ENCODE results near the gene MZF1.
"Not testable (repeated sequence)": the region's sequence is repeated elsewhere in the genome, so short reads cannot be mapped to it uniquely, and the experiment has no call there.

MZF1 gene

DNA sequence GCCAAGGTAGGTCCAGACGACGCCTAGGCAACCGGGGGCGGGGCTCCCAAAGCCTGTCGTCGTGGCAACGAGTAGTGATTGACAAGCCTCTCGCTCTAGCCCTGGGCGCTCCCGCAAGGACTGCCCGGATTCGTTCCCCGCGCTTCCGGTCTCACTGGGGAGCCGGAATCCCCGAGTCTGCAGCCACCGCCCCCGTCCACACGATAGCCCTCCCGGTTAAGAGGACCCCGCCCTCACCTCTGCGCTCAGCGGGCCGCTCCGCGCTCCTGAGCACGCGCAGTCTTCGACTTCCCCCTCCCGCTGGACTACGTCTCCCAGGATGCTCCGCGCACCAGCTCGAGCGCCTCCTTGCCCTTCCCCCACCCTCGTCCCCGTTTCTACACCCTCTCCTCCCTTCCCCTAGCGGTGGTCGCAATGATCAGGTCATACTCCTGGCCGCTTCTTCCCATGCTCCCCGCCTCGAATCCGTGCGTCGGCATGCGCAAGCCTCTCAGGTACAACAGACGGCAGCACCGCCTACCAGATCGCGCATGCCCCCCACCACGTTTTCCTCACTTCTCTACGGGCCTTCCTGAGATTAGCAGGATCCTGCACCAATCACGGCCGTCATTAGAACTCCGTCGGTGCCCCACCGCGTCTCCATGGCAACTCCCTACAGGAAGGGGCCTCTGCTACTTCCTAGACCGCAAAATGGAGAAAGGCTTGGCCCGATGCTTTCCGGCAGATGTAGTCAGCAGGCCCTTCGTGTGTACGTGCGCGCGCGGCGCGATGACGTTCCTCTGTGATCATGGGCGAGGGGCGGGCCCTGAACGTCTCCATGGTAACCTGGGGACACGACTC is at the start of gene MZF1:
Gene MZF1 (minus strand): TSS at position 518 of the 840 bp plus-strand sequence. CDS start 1,946 bp downstream, outside the sequence.
- DNase-seq (ENCODE audit: low spot score): peak; percentile 99

DNA sequence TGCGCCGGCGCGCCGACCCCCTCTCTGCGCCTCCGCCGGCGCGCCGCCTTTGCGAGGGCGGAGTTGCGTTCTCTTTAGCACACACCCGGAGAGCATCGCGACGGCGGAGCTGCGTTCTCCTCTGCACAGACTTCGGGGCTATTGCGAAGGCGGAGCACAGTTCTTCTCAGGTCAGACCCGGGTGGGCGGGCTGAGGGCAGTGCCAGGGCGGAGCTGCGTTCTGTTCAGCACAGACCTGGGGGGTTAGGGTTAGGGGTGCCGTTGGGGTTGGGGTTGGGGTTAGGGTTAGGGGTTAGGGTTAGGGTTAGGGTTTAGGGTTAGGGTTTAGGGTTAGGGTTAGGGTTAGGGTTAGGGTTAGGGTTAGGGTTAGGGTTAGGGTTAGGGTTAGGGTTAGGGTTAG is 34.1 kb upstream of the MZF1 start:
- DNase-seq (ENCODE audit: low spot score): not testable (repeated sequence)

DNA sequence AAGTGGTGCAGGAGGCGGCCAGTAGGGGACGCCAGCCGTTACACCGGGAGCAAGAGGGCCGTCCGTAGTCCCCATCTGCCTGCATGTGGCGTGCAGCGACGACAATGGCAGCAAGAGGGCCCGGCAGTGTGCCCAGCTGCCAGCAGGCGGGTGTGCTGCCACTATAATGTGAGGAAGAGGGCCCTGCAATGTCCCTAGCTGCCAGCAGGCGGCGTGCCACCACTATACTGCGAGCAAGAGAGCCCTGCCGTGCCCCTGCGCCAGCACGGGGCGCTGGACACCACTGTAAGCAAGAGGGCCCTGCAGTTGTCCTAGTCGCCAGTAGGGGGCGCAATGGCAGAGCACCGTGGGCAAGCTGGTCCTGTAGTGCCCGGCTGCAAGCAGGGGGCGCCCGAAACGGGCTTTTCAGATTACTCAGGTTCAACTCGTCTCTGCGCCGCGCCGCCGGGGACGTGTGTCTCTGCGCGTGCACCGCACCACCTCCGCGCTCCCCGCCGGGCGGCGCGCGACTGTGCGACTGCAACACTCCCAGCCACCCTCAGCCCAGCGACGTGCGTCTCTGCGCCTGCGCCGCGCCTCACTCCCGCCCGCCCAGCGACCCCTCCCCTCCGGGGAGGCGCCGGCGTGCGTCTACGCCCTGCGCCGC is 33.2 kb upstream of the MZF1 start:
- not testable (repeated sequence) for DNase-seq (ENCODE audit: low spot score)

DNA sequence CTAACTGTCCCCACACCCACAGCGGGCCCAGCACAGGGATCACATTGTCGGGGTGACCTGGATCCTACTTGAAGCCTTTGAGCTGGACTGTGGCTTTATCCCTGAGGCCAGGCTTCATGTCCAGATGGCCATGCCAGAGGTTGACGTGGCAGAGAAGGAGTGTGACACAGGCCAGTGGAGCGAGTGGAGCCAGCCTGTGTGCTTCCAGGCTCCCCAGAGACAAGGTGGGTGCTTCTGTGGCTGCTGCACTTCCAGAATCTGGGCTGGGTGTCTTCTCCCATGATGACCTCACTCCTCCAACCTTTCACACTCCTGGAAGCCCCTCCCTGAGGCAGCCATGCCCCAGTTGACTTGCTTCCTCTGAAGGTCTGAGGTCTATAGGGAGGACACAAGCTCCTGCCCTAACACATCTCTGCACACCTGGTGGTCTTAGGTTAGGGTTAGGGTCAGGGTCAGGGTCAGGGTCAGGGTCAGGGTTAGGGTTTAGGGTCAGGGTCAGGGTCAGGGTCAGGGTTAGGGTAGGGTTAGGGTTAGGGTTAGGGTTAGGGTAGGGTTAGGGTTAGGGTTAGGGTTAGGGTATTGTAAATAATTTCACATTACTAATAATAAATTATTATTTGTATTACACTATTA is 13.1 kb upstream of the MZF1 start:
- DNase-seq (ENCODE audit: low spot score): no peak

DNA sequence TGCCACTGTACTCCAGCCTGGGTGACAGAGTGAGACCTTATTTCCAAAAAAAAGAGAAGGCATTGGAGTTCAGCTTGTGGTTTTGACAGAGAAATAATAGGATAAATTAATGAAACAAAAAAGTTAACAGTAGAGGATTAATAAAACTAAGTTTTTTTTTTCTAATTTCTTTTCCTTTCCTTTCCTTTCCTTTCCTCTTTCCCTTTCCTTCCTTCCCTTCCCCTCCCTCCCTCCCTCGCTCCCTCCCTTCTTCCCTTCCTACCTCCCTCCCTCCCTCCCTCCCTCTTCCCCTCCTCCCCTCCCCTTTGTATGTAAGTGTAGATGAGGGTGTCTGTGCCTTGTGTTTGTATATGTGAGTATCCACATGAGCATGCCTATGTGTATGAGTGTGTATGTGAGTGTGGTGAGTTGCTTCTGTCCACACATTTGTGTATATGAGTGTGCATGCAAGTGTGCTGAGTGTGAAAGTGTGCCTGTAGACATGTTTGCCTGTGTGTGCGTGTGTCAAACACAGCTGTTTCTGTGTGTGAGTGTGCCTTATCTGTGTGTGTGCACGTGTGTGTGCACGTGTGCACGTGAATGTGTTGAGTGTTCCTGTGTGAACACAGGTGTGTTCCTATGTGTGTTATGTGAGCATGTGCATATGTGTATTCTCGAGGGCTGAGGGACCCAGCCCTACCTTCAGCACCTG is 12.5 kb upstream of the MZF1 start:
- no peak for DNase-seq (ENCODE audit: low spot score)

DNA sequence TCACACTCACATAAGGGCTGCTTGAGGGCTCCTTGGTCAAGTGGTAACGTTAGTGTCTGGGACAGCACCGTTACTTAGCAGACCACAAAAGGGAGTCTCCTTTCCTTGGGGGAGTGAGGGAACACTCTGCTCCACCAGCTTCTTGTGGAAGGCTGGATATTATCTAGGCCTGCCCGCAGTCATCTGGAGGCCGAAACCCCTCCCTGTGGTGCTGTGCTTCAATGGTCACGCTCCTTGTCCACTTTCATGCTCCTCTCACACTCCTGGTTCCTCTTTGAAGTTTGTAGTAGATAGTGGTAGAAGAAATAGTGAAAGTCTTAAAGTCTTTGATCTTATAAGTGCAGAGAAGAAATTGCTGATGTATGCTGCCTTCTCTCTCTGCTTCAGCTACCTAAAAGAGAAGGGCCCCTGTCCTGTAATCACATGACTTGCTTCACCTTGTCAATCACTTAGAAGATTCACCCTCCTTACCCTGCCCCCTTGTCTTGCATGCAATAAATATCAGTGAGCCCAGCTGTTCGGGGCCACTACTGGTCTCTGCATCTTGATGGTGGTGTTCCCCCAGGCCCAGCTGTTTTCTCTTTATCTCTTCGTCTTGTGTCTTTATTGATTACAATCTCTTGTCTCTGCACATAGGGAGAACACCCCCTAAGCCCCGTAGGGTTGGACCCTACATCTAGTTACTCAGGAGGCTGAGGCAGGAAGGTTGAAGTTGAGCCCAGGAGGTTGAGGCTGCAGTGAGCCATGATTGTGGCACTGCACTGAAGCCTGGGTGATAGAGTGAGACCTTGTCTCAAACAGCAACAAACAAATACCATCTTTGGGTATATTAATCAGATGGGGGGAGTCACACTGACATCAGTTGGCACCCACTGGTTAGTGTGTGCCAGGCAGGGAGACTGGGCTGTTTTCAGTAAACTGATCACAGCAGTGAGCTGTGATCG is 11.6 kb upstream of the MZF1 start:
- DNase-seq (ENCODE audit: low spot score): no peak

DNA sequence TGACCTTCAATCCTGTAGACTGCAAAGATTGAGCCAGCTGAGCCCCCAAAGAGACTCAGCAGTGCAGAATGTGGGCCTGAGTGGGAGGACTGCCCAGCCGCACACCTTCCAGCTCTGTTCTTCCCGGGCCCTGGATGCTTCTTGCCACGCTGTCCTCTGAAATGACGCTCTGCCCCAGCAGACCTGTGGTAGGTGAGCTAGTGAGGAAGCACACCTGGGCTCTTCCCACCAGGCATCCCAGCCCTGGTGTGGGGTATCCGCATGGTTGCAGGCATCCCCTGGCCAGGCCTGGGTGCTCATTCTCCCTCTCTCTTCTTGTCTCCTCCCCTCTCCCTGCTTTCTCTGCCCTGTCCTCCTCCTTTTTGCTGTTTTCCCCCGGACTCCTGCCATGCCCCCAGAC is 9.8 kb upstream of the MZF1 start:
- DNase-seq (ENCODE audit: low spot score): no peak

DNA sequence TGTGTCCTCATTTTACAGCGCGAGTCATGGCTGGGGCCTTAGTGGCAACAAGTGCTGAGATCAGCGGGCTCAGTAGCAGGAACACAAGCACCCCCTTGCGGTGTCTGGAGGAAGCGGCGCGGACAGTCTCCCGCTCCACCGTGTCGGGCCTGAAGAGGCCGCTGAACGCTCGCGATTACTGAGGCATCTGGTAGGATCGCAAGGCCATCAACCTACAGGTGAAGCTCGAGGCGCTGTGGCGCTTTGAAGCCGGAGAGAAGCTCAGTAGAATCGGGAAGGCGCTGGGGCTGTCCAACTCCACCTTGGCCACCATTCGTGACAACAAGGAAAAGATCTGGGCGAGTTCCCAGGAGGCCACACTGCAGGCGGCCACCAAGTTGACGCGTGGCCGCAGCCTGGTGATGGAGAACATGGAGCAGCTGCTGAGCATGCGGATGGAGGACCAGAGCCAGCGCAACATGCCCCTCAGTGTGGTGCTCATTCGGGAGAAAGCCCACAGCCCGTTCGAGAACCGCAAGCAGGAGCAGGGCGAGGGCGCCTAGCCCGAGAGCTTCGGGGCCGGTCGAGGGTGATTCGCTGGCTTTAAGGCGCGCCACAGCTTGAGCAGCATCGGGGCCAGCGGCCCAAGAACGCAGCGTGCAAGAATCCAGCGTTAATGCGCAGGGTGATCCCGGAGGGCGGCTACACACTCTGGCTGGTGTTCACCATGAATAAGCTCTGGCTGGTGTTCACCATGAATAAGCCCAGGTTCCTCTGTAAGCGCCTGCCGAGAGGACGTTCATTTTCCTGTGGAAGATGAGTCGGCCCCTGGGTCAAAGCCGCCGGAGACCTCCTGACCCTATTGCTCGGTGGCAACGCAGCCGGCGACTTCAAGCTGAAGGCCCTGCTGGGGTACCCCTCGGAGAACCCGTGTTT is 8.3 kb upstream of the MZF1 start:
- peak; percentile 90 for DNase-seq (ENCODE audit: low spot score)

DNA sequence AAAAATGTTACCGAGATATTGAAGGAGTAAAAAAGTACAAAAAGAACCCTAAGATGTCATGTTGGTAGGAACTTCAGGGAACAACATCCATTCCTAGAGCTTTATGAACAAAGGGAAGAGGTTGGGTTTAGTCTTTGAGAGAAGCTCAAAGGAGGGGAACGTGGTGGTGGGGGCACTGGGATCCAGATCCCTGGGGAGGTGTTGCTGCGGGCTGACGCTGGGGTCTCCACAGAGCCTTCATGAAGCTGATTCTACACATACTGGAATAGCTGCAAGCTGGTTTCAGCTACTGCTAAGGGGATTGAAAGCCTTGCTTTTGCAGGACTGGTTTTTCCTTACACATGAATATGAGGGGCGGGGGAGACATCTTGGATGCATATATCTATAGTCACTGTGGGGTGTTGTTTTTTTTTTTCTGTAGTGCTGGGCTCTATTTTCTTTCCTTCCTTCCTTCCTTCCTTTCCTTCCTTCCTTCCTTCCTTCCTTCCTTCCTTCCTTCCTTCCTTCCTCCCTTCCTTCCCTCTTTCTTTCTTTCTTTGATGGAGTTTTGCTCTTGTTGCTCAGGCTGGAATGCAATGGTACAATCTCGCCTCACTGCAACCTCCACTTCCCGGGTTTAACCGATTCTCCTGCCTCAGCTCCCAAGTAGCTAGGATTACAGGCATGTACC is 6.5 kb upstream of the MZF1 start:
- DNase-seq (ENCODE audit: low spot score): no peak

DNA sequence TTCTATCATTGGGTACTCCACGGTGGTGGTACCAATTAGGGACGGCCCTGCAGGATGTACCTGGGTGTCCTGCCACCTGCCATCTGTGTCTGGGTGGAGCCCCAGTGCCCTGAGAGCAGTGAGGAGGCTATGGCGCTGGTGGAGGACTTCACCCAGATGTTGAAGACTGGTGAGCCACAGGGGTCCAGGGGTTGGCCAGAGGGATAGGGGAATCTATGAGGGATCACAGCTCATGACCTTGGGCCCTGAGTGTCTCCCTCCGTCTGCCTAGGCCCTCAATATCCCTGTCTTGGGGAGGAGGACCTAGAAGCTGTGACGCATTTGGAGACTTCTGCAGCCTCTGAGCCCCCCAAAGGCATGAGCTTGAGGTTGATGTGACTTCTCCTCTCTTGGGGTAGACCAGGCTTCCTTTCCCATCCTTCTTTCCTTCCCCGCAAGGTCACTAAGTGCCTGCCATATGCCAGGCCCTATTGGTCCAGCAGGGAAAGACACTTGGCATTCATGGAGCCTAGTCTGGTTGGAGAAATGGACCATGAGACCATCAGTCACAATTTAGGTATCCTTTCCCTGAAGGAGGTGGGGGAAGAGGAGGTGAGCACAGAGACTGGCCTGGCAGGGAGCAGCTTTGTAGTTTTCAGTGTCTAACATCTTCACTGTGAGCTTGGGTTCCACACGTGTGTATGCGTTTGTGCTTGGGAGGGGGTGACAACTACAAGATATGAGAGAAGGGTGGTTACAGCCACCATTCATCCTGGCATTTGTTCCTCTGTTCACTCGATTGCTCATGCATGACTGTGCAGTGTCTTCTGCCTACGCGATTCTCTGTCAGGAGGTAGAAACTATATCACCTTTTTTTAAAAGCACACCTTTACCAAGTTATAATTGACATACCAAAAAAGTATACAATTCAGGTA is 5.1 kb upstream of the MZF1 start:
- DNase-seq (ENCODE audit: low spot score): no peak

DNA sequence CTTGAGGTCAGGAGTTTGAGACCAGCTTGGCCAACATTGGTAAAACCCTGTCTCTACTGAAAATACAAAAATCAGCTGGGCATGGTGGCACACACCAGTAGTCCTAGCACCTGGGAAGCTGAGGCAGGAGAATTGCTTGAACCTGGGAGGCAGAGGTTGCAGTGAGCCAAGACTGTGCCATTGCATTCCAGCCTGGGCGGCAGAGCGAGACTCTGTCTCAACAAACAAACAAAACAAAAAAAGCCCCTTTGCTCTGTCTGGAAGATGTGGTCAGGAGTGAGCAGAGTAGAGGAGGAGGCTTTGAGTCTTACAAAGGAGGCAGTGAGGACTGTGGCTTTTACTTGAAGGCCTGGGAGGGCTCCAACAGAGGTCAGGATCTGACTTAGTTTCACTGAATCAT is 4.4 kb upstream of the MZF1 start:
- not testable (repeated sequence) for DNase-seq (ENCODE audit: low spot score)

DNA sequence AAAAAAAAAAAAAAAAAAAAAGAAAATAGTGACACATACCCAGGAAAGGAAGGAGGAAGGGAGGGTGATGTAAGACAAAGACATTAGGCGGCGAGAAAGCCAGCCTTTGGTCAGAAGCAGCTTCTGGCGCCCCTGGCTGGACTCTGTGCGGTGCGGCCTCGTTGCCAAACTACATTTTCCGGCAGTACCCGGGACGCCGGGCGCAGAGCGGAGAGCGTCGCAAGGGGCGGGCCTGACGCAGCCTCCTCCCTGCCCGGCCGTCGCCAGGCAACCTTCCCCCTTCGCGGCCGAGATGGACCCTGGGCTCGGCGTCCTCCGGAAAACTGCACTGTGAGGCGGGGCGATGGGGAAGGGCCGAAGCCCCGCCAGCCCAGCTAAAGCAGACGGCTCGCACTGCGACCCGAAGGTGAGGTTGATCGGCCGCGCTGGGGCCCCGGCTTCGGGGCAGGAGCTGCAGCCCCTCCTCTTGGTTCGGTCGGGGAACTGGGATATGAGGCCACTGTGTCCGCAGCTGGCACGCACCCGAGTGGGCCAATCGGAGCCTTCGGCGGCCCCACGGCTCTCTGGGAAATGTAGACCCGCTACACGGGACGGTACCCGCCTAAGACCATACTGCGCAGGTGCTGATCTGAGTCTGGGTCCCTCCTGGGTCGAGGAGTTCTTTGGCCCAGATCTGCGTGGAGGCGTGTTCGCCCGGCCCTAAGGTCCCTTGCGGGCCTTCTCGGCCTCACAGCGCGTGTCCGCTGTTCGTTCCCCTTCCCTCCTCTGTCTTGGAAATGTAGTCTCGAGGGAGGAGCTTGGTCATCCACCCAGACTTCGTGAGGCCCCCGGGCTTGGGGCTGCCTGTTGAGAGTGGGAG is 2.3 kb upstream of the MZF1 start:
- DNase-seq (ENCODE audit: low spot score): peak; percentile 88

DNA sequence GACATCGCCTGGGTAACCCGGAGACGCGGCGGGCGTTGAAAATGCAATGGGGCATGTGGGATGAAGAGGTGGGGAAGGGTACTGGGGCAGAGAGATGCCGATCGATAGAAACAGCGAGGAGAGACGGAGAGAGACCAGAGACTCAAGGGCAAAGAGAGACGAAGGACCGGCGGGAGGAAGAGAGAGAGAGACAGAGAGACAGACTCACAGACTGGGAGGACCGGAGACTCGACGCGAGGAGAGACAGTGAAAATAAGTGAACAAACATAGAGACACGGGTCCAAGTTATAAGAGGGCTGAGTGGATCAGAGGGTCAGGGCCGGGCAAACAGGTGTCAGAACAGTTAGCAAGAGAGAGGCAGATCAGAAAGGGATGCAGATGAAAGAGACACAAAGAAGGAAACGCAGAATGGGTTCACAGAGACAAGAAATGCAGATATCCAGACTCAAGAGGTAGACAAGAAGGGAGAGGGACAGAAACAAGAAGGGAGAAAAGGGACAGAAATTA is 576 bp upstream of the MZF1 start:
- DNase-seq (ENCODE audit: low spot score): no peak

DNA sequence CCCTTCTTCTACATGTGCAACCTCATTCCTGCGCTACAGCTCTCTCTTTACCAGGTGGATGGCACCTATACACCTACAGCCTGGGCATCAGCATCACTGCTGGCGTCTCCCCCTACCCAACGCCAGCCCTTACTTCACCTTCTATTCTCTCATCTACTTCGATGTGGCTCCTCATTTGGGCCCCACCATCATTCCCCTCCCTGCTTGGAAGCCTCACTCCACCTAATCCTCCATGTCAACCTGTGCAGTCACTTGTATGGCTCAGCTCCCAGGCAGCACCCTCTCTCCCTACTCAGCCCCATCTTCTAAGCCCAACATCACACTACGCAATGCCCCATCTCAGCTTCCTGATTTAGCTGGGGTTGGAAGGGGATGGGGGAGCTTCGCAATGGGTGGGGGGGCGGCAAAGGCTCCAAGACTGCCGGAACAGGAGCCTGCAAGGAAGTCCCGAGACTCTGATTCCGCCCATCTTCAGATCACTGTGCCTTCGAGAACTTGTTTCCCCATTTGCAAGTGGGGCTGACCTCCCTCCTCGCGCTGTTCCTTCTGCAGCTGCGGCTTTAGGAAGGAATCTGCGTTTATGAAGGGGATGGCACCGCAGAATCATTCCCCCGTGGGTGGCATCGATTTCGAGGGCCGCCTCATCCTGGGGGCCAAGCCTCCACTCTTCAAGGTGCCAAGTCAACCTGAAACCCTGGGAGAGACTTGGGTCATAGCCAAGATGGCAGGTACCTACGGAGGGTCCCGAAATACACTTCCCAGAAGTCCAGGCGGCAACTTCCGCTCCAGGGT is 913 bp downstream of the MZF1 start:
- DNase-seq (ENCODE audit: low spot score): no peak

DNA sequence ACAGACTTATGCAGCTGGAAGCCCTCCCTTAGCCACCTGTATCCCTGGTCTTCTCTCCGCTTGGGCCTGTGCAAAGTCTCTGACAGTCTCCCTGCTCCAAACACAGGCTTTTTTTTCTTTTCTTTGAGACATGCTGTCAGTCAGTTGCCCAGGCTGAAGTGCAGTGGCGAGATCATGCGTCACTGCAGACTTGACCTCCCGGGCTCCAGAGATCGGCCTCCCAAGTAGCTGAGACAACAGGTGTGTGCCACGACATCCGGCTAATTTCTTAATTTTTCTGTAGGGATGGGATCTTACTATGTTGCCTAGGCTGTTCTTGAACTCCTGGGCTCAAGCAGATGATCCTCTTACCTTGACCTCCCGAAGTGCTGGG is 1.6 kb downstream of the MZF1 start:
- DNase-seq (ENCODE audit: low spot score): no peak

DNA sequence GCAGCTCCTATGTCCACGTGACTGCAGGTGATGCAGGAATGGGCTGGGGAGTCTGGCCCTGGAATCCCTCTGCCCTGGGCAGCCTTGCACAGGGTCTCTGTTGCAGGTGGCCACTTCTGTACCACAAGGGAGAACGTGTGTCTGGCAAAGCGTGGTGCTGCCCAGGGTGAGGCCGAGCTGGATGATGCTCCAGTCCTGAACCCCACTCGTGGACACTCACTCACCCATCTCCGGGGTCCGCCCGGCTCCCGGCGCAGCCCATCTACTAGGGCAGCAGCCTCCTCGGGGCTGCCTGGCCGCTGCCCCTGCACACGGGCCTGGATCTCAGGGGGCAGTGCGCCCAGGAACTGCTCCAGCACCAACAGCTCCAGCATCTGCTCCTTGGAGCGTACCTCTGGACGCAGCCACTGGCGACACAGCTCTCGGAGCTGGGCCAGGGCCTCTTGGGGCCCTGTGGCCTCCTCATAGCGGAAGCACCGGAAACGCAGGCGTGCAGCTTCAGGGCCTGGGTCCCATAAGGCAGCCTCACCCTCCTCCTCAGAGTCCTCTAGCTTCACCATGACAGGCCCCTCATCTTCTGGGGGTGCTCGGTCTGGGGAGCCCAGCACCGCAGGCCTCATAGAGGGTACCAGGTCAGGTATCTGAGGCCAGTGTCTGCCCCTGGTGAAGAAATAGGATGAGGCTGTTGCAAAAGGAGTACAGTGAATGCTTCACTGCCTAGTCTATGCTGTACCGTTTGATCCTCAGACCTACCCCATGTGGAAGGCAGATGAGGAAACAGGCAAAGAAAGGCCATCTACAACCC is 2.2 kb downstream of the MZF1 start:
- no peak for DNase-seq (ENCODE audit: low spot score)

Data from hematopoietic multipotent progenitor cell treated with erythropoietin and hydrocortisone succinate and interleukin-3 and kit ligand, for 17 days (in vitro differentiated cells).